ENCODE data around the gene AMER3.

- TF ChIP-seq CTCF (IDR thresholded peaks at IDR 0.05; ENCODE audit: insufficient read depth, low read length) (no peak), POLR2AphosphoS5 (IDR thresholded peaks at IDR 0.05; ENCODE audit: low read depth) (no peak), GABPA (IDR thresholded peaks at IDR 0.05; ENCODE audit: low read depth) (no peak), SPI1 (IDR thresholded peaks at IDR 0.05; ENCODE audit: borderline replicate concordance, low read depth) (no peak)
- TF ChIP-seq, protein P1, sequence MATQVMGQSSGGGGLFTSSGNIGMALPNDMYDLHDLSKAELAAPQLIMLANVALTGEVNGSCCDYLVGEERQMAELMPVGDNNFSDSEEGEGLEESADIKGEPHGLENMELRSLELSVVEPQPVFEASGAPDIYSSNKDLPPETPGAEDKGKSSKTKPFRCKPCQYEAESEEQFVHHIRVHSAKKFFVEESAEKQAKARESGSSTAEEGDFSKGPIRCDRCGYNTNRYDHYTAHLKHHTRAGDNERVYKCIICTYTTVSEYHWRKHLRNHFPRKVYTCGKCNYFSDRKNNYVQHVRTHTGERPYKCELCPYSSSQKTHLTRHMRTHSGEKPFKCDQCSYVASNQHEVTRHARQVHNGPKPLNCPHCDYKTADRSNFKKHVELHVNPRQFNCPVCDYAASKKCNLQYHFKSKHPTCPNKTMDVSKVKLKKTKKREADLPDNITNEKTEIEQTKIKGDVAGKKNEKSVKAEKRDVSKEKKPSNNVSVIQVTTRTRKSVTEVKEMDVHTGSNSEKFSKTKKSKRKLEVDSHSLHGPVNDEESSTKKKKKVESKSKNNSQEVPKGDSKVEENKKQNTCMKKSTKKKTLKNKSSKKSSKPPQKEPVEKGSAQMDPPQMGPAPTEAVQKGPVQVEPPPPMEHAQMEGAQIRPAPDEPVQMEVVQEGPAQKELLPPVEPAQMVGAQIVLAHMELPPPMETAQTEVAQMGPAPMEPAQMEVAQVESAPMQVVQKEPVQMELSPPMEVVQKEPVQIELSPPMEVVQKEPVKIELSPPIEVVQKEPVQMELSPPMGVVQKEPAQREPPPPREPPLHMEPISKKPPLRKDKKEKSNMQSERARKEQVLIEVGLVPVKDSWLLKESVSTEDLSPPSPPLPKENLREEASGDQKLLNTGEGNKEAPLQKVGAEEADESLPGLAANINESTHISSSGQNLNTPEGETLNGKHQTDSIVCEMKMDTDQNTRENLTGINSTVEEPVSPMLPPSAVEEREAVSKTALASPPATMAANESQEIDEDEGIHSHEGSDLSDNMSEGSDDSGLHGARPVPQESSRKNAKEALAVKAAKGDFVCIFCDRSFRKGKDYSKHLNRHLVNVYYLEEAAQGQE (IDR thresholded peaks at IDR 0.05; ENCODE audit: insufficient replicate concordance, low read depth) = no peak
Measured at GRCh38 chr2:130729322-130730299, 25.7 kb upstream of the AMER3 start.

Data from HL-60 (cell line).